ENCODE measurements around the gene BRICD5. TPM values are rescaled to one million over a fixed set of nuclear protein-coding genes. Genes with fewer than 3 reads are reported as not detected.
"Not testable (repeated sequence)": the region's sequence is repeated elsewhere in the genome, so short reads cannot be mapped to it uniquely, and the experiment has no call there.

The BRICD5 gene
- 5.2 and 14.5 TPM in 2 replicates for total RNA-seq (ENCODE audit: low replicate concordance)

DNA sequence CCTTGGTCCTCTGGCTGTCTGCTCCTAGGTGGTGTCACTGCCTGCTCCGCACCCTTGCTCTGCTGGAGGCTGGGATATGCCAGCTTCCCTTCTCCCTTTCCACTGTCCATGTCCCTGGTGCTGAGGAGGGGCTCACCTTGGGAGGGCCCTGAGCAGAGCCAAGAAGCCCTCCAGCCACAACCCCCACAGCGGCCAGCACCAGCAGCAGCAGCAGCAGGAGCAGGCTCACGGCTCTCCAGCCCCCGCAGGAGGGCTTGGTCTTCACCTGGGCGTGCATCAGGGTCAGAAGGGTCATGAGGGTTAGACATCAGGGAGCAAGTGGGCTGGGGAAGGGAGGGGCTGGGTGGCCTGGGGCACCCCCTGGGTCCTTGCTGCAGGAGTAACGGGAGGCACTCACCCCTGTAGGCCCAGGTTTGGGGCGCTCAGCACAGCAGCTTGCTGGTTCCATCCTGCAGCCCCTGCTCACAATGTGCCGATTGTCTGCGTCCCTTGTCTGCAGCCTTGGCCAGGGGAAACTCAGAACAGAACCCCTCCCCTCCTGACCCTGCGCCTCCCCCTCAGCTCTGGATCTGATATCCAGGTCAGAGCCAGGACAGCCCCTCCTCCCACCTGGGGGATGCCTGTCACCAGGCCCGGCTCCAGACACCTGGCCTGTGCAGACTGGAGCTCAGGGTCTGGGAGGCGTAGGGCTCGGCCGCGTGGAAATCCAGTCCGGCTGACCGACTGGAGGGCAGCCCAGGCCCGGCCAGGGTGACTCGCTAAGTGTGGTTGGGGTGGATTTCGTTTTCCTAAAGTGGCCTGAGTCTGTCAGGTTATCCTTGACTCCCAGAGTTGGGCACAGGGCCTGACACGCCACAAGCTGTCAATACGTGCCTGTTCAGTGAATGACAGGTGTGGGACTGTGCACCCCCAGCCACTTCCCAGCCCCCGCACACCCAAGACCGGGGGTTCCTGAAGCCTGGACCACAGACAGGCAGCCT is at the start of gene BRICD5:
Gene BRICD5, minus strand, starts transcription at position 478 of the 980 bp plus-strand sequence. Its CDS starts 30 bp downstream, at position 448.
- no peaks in the 10 kb centered on the region for H3K9me3 ChIP-seq (ENCODE audit: low read depth)
- peaks cover 16% of the 10 kb centered on the region for H3K4me1 ChIP-seq
- H3K9ac ChIP-seq = no peak within 1 kb of the TSS
- no peak within 1 kb of the TSS for H2AFZ ChIP-seq (replicated peaks)
- peaks cover 13% of the 10 kb centered on the region for H3K27me3 Mint-ChIP-seq (ENCODE audit: insufficient read depth, low read depth)
- H3K36me3 ChIP-seq = no peaks in the 10 kb centered on the region
- H4K20me1 ChIP-seq (ENCODE audit: low read depth) = peaks cover 41% of the 10 kb centered on the region
- H3K9me3 Mint-ChIP-seq = no peaks in the 10 kb centered on the region
- TF ChIP-seq EZH2phosphoT487 (IDR thresholded peaks at IDR 0.05) = no peak
- TF ChIP-seq EZH2 (IDR thresholded peaks at IDR 0.05) = no peak
- TF ChIP-seq, protein P1, sequence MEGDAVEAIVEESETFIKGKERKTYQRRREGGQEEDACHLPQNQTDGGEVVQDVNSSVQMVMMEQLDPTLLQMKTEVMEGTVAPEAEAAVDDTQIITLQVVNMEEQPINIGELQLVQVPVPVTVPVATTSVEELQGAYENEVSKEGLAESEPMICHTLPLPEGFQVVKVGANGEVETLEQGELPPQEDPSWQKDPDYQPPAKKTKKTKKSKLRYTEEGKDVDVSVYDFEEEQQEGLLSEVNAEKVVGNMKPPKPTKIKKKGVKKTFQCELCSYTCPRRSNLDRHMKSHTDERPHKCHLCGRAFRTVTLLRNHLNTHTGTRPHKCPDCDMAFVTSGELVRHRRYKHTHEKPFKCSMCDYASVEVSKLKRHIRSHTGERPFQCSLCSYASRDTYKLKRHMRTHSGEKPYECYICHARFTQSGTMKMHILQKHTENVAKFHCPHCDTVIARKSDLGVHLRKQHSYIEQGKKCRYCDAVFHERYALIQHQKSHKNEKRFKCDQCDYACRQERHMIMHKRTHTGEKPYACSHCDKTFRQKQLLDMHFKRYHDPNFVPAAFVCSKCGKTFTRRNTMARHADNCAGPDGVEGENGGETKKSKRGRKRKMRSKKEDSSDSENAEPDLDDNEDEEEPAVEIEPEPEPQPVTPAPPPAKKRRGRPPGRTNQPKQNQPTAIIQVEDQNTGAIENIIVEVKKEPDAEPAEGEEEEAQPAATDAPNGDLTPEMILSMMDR (IDR thresholded peaks at IDR 0.05) = no peak
- H3K4me3 Mint-ChIP-seq = peak within 1 kb of the TSS; percentile 73
- H3K4me3 ChIP-seq = no peak within 1 kb of the TSS
- no peak within 1 kb of the TSS for H3K27ac Mint-ChIP-seq
- H3F3A ChIP-seq (ENCODE audit: low read depth) = peaks cover 43% of the 10 kb centered on the region
- H3K27ac ChIP-seq = peak within 1 kb of the TSS; percentile 58
- no peak within 1 kb of the TSS for H3K4me2 ChIP-seq
- DNase-seq (ENCODE audit: low spot score) = no peak
- peaks cover 41% of the 10 kb centered on the region for H3K79me2 ChIP-seq (ENCODE audit: low read depth)
- H3K4me1 Mint-ChIP-seq = peaks cover 28% of the 10 kb centered on the region
- peaks cover 12% of the 10 kb centered on the region for H3K36me3 Mint-ChIP-seq
- H3K27me3 ChIP-seq = no peaks in the 10 kb centered on the region

DNA sequence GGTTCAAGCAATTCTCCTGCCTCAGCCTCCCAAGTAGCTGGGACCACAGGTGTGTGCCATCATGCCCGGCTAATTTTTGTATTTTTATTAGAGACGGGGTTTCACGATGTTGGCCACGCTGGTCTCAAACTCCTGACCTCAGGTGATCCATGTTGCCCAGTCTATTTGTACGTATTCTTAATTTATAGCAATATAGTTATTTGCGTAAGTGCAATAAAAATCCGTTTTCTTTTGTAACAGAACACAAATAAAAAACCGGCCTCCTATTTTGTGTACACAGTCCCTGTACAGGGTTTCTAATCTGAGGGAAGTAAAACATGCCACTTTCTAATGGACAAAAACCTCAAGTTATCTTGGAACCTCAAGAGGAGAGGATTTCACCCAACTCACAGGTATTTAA is 49.6 kb upstream of the BRICD5 start:
- H3K4me3 ChIP-seq = no peak overlapping the region
- DNase-seq (ENCODE audit: low spot score) = no peak
- no peak overlapping the region for H3K9ac ChIP-seq
- H3K27me3 Mint-ChIP-seq (ENCODE audit: insufficient read depth, low read depth) = peaks cover 8% of the 10 kb centered on the region
- H3K79me2 ChIP-seq (ENCODE audit: low read depth) = peaks cover 89% of the 10 kb centered on the region
- no peaks in the 10 kb centered on the region for H3K9me3 Mint-ChIP-seq
- no peak overlapping the region for H3K4me2 ChIP-seq
- TF ChIP-seq EZH2phosphoT487 (IDR thresholded peaks at IDR 0.05) (no peak), EZH2 (IDR thresholded peaks at IDR 0.05) (no peak)
- TF ChIP-seq, protein P1 (IDR thresholded peaks at IDR 0.05) = no peak
- H3K36me3 Mint-ChIP-seq = peaks cover 44% of the 10 kb centered on the region
- no peaks in the 10 kb centered on the region for H3K9me3 ChIP-seq (ENCODE audit: low read depth)
- H2AFZ ChIP-seq (replicated peaks) = no peak overlapping the region
- no peak overlapping the region for H3K27ac Mint-ChIP-seq
- peaks cover 78% of the 10 kb centered on the region for H4K20me1 ChIP-seq (ENCODE audit: low read depth)
- H3K27me3 ChIP-seq = no peaks in the 10 kb centered on the region
- no peak overlapping the region for H3K27ac ChIP-seq
- H3K36me3 ChIP-seq = peaks cover 23% of the 10 kb centered on the region
- no peaks in the 10 kb centered on the region for H3K4me1 ChIP-seq
- no peak overlapping the region for H3K4me3 Mint-ChIP-seq
- H3F3A ChIP-seq (ENCODE audit: low read depth) = peaks cover 25% of the 10 kb centered on the region
- peaks cover 7% of the 10 kb centered on the region for H3K4me1 Mint-ChIP-seq

DNA sequence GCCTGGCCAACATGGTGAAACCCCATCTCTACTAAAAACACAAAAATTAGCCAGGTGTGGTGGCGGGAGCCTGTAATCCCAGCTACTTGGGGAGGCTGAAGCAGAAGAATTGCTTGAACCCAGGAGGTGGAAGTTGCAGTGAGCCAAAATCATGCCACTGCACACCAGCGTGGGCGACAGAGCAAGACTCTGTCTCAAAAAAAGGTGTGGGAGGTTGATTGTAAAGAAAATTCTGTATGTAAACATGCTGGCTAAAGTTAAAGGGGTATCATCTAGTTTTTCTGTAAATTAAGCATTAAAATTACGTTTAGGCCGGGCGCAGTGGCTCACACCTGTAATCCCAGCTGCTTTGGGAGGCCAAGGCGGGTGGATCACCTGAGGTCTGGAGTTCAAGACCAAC is 47.9 kb upstream of the BRICD5 start:
- not testable (repeated sequence) for H3K4me1 ChIP-seq; H3K9me3 ChIP-seq (ENCODE audit: low read depth); DNase-seq (ENCODE audit: low spot score); H3K4me2 ChIP-seq; H3K9me3 Mint-ChIP-seq; H3K4me3 Mint-ChIP-seq; H3K27ac Mint-ChIP-seq; H3K27me3 ChIP-seq; H3K4me3 ChIP-seq; H3K27me3 Mint-ChIP-seq (ENCODE audit: insufficient read depth, low read depth); H3K27ac ChIP-seq; H2AFZ ChIP-seq (replicated peaks); H3K4me1 Mint-ChIP-seq; H3K9ac ChIP-seq
- Histone ChIP-seq H3K36me3 (peaks cover 23% of the 10 kb centered on the region), H4K20me1 (ENCODE audit: low read depth) (peaks cover 72% of the 10 kb centered on the region), H3F3A (ENCODE audit: low read depth) (peaks cover 39% of the 10 kb centered on the region), H3K79me2 (ENCODE audit: low read depth) (peaks cover 72% of the 10 kb centered on the region)
- peaks cover 42% of the 10 kb centered on the region for H3K36me3 Mint-ChIP-seq

DNA sequence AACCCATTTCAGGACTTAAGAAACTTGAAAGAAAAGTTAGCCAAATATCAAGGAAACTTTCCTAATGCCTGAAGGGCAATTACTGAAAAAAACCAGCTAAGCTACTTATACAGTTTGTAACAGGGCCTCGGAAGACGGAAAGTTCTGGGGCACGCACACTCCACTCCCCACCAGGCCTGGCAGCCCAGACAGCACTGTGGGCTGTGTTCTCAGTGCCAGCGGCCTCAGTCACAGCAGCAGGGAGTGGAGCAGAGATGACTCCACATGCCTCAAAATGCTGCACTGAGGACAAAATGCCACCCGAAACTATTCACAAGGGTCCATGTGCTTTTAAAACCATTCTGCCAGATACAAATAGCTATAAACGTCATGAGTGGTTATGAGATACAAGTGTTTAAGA is 47.1 kb upstream of the BRICD5 start:
- H4K20me1 ChIP-seq (ENCODE audit: low read depth) = peaks cover 67% of the 10 kb centered on the region
- H3K4me1 Mint-ChIP-seq = no peaks in the 10 kb centered on the region
- no peaks in the 10 kb centered on the region for H3K9me3 ChIP-seq (ENCODE audit: low read depth)
- H3F3A ChIP-seq (ENCODE audit: low read depth) = peaks cover 47% of the 10 kb centered on the region
- no peaks in the 10 kb centered on the region for H3K27me3 ChIP-seq
- DNase-seq (ENCODE audit: low spot score) = no peak
- peaks cover 23% of the 10 kb centered on the region for H3K36me3 ChIP-seq
- H3K9me3 Mint-ChIP-seq = no peaks in the 10 kb centered on the region
- no peak overlapping the region for H3K9ac ChIP-seq
- no peak overlapping the region for H3K4me3 Mint-ChIP-seq
- H3K36me3 Mint-ChIP-seq = peaks cover 47% of the 10 kb centered on the region
- no peaks in the 10 kb centered on the region for H3K4me1 ChIP-seq
- no peak overlapping the region for H3K27ac ChIP-seq
- H3K27ac Mint-ChIP-seq = no peak overlapping the region
- no peak overlapping the region for H2AFZ ChIP-seq (replicated peaks)
- TF ChIP-seq EZH2phosphoT487 (IDR thresholded peaks at IDR 0.05) (no peak), EZH2 (IDR thresholded peaks at IDR 0.05) (no peak)
- TF ChIP-seq, protein P1 (IDR thresholded peaks at IDR 0.05) = no peak
- H3K4me3 ChIP-seq = no peak overlapping the region
- H3K27me3 Mint-ChIP-seq (ENCODE audit: insufficient read depth, low read depth) = peaks cover 8% of the 10 kb centered on the region
- no peak overlapping the region for H3K4me2 ChIP-seq
- peaks cover 64% of the 10 kb centered on the region for H3K79me2 ChIP-seq (ENCODE audit: low read depth)
